Measurements from ENCODE around the gene DAPK1. TPM values are rescaled to one million over a fixed set of nuclear protein-coding genes. Genes with fewer than 3 reads are reported as not detected.

Gene DAPK1
- total RNA-seq, 1 donor from 2014 or later = 24.6 TPM

- intact Hi-C loops (cut with DNase I) = no loop called here
- no peak overlapping the region for H3K4me3 ChIP-seq
- H3K27me3 ChIP-seq = no peaks in the 10 kb centered on the region
- no peak for DNase-seq (ENCODE audit: extremely low spot score in 2 of 2)
- H3K27ac ChIP-seq = no peak overlapping the region
- no peak for TF ChIP-seq CTCF (IDR thresholded peaks at IDR 0.05)
- TF ChIP-seq POLR2AphosphoS5 (IDR thresholded peaks at IDR 0.05; ENCODE audit: insufficient read depth in 1 of 2, low read depth in 1 of 2) = no peak
- TF ChIP-seq POLR2A (IDR thresholded peaks at IDR 0.05) = no peak
- H3K4me1 ChIP-seq = peaks cover 12% of the 10 kb centered on the region
- no peaks in the 10 kb centered on the region for H3K9me3 ChIP-seq
- H3K36me3 ChIP-seq = no peaks in the 10 kb centered on the region
Observed at GRCh38 chr9:87716141-87716540, 218.5 kb downstream of the DAPK1 start.

DNA sequence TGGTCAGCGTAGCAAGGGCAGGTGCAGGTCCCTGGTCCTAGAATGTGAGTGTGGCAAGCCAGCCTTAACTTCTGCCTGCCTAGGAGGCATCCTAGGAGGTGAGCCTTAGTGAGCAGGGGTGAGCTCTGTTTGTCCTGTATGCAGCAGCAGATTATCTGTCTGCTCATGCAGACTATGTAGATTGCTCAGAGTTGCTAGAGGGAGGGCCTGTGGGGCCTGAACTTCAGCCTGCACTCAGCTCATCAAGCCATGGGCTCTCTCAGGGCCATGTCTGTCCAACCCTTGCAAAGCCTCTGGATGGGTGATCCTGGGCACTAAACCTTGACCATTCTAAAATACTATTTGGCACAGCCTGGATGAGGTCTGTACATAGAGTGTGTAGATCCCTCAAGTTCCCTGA is 219.8 kb downstream of the DAPK1 start:
- H3K4me1 ChIP-seq = peaks cover 8% of the 10 kb centered on the region
- no peak overlapping the region for H3K4me3 ChIP-seq
- TF ChIP-seq POLR2A (IDR thresholded peaks at IDR 0.05) (no peak), POLR2AphosphoS5 (IDR thresholded peaks at IDR 0.05; ENCODE audit: insufficient read depth in 1 of 2, low read depth in 1 of 2) (no peak), CTCF (IDR thresholded peaks at IDR 0.05) (no peak)
- intact Hi-C loops (cut with DNase I) = no loop called here
- no peaks in the 10 kb centered on the region for H3K9me3 ChIP-seq
- H3K27me3 ChIP-seq = no peaks in the 10 kb centered on the region
- DNase-seq (ENCODE audit: extremely low spot score in 2 of 2) = no peak
- no peaks in the 10 kb centered on the region for H3K36me3 ChIP-seq
- no peak overlapping the region for H3K27ac ChIP-seq

GRCh38 chr9:87718231-87718630 is 220.6 kb downstream of the DAPK1 start:
- no peak for TF ChIP-seq POLR2A (IDR thresholded peaks at IDR 0.05)
- no peak for TF ChIP-seq CTCF (IDR thresholded peaks at IDR 0.05)
- no peak for TF ChIP-seq POLR2AphosphoS5 (IDR thresholded peaks at IDR 0.05; ENCODE audit: insufficient read depth in 1 of 2, low read depth in 1 of 2)
- Histone ChIP-seq H3K27ac (no peak overlapping the region), H3K27me3 (no peaks in the 10 kb centered on the region), H3K36me3 (no peaks in the 10 kb centered on the region), H3K4me1 (peaks cover under 1% of the 10 kb centered on the region), H3K9me3 (no peaks in the 10 kb centered on the region), H3K4me3 (no peak overlapping the region)
- intact Hi-C loops (cut with DNase I) = no loop called here
- no peak for DNase-seq (ENCODE audit: extremely low spot score in 2 of 2)

GRCh38 chr9:87718852-87719612 is 221.4 kb downstream of the DAPK1 start:
- Histone ChIP-seq H3K4me1 (no peaks in the 10 kb centered on the region), H3K27ac (no peak overlapping the region), H3K36me3 (no peaks in the 10 kb centered on the region), H3K4me3 (no peak overlapping the region), H3K27me3 (no peaks in the 10 kb centered on the region), H3K9me3 (no peaks in the 10 kb centered on the region)
- intact Hi-C loops (cut with DNase I) = no loop called here
- no peak for DNase-seq (ENCODE audit: extremely low spot score in 2 of 2)
- TF ChIP-seq CTCF (IDR thresholded peaks at IDR 0.05) = no peak
- TF ChIP-seq POLR2AphosphoS5 (IDR thresholded peaks at IDR 0.05; ENCODE audit: insufficient read depth in 1 of 2, low read depth in 1 of 2) = no peak
- no peak for TF ChIP-seq POLR2A (IDR thresholded peaks at IDR 0.05)

DNA sequence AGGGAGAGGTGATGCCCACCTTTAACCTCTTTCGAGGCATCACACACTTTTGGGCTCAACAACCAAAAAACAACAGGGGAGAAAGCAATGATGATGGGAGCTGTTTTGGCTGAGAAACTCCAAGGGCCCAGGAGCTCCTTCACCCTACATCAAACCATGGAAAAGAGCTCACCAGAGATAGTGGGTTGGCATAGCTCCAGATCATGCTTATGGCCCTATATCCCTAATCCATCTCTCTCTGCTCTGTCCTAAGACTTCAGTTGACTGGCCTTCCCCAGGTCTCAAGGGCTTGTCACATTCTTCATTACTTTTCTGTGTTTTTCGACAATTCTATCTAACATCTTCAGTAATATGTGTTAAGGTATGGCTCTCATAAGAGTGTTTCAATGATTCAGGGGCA is 222.5 kb downstream of the DAPK1 start:
- intact Hi-C loops (cut with DNase I) = no loop called here
- no peaks in the 10 kb centered on the region for H3K36me3 ChIP-seq
- H3K9me3 ChIP-seq = no peaks in the 10 kb centered on the region
- no peak overlapping the region for H3K4me3 ChIP-seq
- no peak for DNase-seq (ENCODE audit: extremely low spot score in 2 of 2)
- no peak overlapping the region for H3K27ac ChIP-seq
- TF ChIP-seq POLR2AphosphoS5 (IDR thresholded peaks at IDR 0.05; ENCODE audit: insufficient read depth in 1 of 2, low read depth in 1 of 2) (no peak), CTCF (IDR thresholded peaks at IDR 0.05) (no peak), POLR2A (IDR thresholded peaks at IDR 0.05) (no peak)
- H3K27me3 ChIP-seq = no peaks in the 10 kb centered on the region
- peaks cover 1% of the 10 kb centered on the region for H3K4me1 ChIP-seq

Data from vagina (tissue), 2 donors.